H1 (cell line): Measurements from ENCODE around the gene FAM241B. TPM values are rescaled to one million over a fixed set of nuclear protein-coding genes. Genes with fewer than 3 reads are reported as not detected.

Experiments used
- CTCF ChIA-PET: fragments of 300-600 bp; sonication (Branson Sonifier 250); formaldehyde crosslinking; loops from one replicate; lab custom pipeline; 2021; ENCODE audit not compliant: partially characterized antibody; lab: Charles Lee
- POLR2A ChIA-PET: fragments of 300-600 bp; sonication (Branson Sonifier 250); formaldehyde crosslinking; loops from one replicate; lab custom pipeline; 2021; ENCODE audit warnings: inconsistent platforms; ENCODE audit not compliant: partially characterized antibody; lab: Charles Lee
- DNase-seq, 2 experiments: peaks; one replicate each; pipeline versions ENCODE4 v3.0.0 to v3.0.0-alpha.2; 2010 to 2022; ENCODE audit warnings: low spot score in 2 of 2, low read depth in 1 of 2, mixed read lengths in 1 of 2
- FAIRE-seq: peaks from 2 replicates; lab custom pipeline; 2011; peaks lifted over from hg19 to GRCh38; lab: Jason Lieb, UNC
- H2AFZ ChIP-seq: 2 replicates; pipeline ENCODE4 v1.8.1; 2012; ENCODE audit warnings: low read length, inconsistent platforms
- H2AK5ac ChIP-seq: 2 replicates; pipeline ENCODE4 v1.6.1; 2013; ENCODE audit warnings: low read depth, low read length
- H2BK120ac ChIP-seq: replicated peaks from 2 replicates; pipeline ENCODE3; 2013; ENCODE audit warnings: low read depth, low read length, inconsistent platforms
- H2BK12ac ChIP-seq: 2 replicates; pipeline ENCODE4 v1.6.1; 2013; ENCODE audit warnings: low read depth, low read length
- H2BK15ac ChIP-seq: 2 replicates; pipeline ENCODE4 v1.6.1; 2013; ENCODE audit warnings: low read length
- H2BK20ac ChIP-seq: 2 replicates; pipeline ENCODE4 v1.6.1; 2013; ENCODE audit warnings: low read length
- H2BK5ac ChIP-seq: 2 replicates; pipeline ENCODE4 v1.6.1; 2013; ENCODE audit warnings: low read depth, low read length
- H3K14ac ChIP-seq: 2 replicates; pipeline ENCODE4 v1.6.1; 2013; ENCODE audit warnings: inconsistent platforms; ENCODE audit not compliant: insufficient read length
- H3K18ac ChIP-seq: 2 replicates; pipeline ENCODE4 v1.6.1; 2013; ENCODE audit warnings: low read length; ENCODE audit errors: extremely low read depth
- H3K23ac ChIP-seq: 2 replicates; pipeline ENCODE4 v1.6.1; 2013; ENCODE audit warnings: inconsistent platforms; ENCODE audit not compliant: insufficient read length
- H3K23me2 ChIP-seq: 2 replicates; pipeline ENCODE4 v1.6.1; 2013; ENCODE audit warnings: low read depth, low read length
- H3K27ac ChIP-seq: 2 replicates; pipeline ENCODE4 v1.6.1; 2011; ENCODE audit warnings: low read depth, low read length, inconsistent platforms
- H3K27me3 ChIP-seq, 4 experiments: replicated peaks in 1 of 4; 1 replicate in 1 of 4; 2 replicates in 3 of 4; pipeline versions ENCODE4 v1.6.1 to v1.8.1; 2011 to 2013; ENCODE audit warnings: low read length in 3 of 4, mild to moderate bottlenecking in 3 of 4, inconsistent platforms in 2 of 4, mixed read lengths in 2 of 4, moderate library complexity in 1 of 4; ENCODE audit not compliant: control insufficient read depth in 3 of 4, insufficient read depth in 3 of 4; ENCODE audit errors: extremely low read depth in 1 of 4
- H3K36me3 ChIP-seq, 4 experiments: 2 replicates each; pipeline versions ENCODE4 v1.6.1 to v1.8.1; 2011 to 2013; ENCODE audit warnings: mild to moderate bottlenecking in 4 of 4, low read length in 3 of 4, moderate library complexity in 2 of 4, control low read depth in 1 of 4, inconsistent platforms in 1 of 4; ENCODE audit not compliant: insufficient read depth in 4 of 4, control insufficient read depth in 2 of 4
- H3K4ac ChIP-seq: replicated peaks from 2 replicates; pipeline ENCODE3; 2013; ENCODE audit warnings: low read length, low read depth, mixed read lengths, inconsistent platforms; ENCODE audit not compliant: insufficient read length
- H3K4me1 ChIP-seq, 4 experiments: replicated peaks in 1 of 4; 1 replicate in 1 of 4; 2 replicates in 3 of 4; pipeline versions ENCODE4 v1.6.1 to v1.8.1; 2011 to 2013; ENCODE audit warnings: low read length in 3 of 4, inconsistent platforms in 2 of 4, mixed read lengths in 1 of 4; ENCODE audit not compliant: insufficient read depth in 4 of 4, control insufficient read depth in 3 of 4
- H3K4me2 ChIP-seq, 2 experiments: 2 replicates each; pipeline versions ENCODE4 v1.6.1 to v1.8.1; 2011 to 2013; ENCODE audit warnings: low read depth in 2 of 2, low read length in 2 of 2, control low read depth in 1 of 2, inconsistent platforms in 1 of 2, mild to moderate bottlenecking in 1 of 2; ENCODE audit not compliant: insufficient read depth in 1 of 2
- H3K4me3 ChIP-seq, 4 experiments: fragments of 200-600, 300-600 bp in 1 of 4; sonication (generic), shearing (Covaris generic), sonication (Bioruptor Twin) in 1 of 4; 2 replicates each; pipeline versions ENCODE4 v1.5.1 to v1.8.1; 2011 to 2016; ENCODE audit warnings: low read length in 4 of 4, low read depth in 3 of 4, control low read depth in 2 of 4, inconsistent platforms in 2 of 4, mild to moderate bottlenecking in 2 of 4, mixed read lengths in 1 of 4, moderate library complexity in 1 of 4; ENCODE audit not compliant: insufficient read depth in 2 of 4; ENCODE audit errors: extremely low read depth in 1 of 4
- H3K56ac ChIP-seq: replicated peaks from 2 replicates; pipeline ENCODE3; 2013; ENCODE audit warnings: low read depth, mild to moderate bottlenecking, mixed read lengths, low read length, inconsistent platforms; ENCODE audit not compliant: insufficient read length
- H3K79me1 ChIP-seq: 2 replicates; pipeline ENCODE4 v1.6.1; 2013; ENCODE audit warnings: low read depth, low read length, control low read depth
- H3K79me2 ChIP-seq, 2 experiments: 2 replicates each; pipeline versions ENCODE4 v1.6.1 to v1.8.1; 2012 to 2013; ENCODE audit warnings: low read length in 2 of 2, mild to moderate bottlenecking in 2 of 2, inconsistent platforms in 1 of 2; ENCODE audit not compliant: insufficient read depth in 2 of 2, control insufficient read depth in 1 of 2
- H3K9ac ChIP-seq, 4 experiments: replicated peaks in 1 of 4; 1 replicate in 1 of 4; 2 replicates in 3 of 4; pipeline versions ENCODE4 v1.6.1 to v1.8.1; 2011 to 2013; ENCODE audit warnings: low read depth in 3 of 4, low read length in 3 of 4, control low read depth in 2 of 4, mild to moderate bottlenecking in 2 of 4, moderate library complexity in 2 of 4, inconsistent platforms in 1 of 4; ENCODE audit errors: extremely low read depth in 1 of 4
- H3K9me3 ChIP-seq, 2 experiments: 2 replicates each; pipeline versions ENCODE4 v1.6.1 to v1.8.1; 2012 to 2013; ENCODE audit warnings: mild to moderate bottlenecking in 2 of 2, moderate library complexity in 2 of 2, control low read depth in 1 of 2, inconsistent platforms in 1 of 2, low read depth in 1 of 2, low read length in 1 of 2, mixed read lengths in 1 of 2; ENCODE audit not compliant: insufficient read depth in 2 of 2
- H4K20me1 ChIP-seq, 2 experiments: replicated peaks in 1 of 2; 2 replicates each; pipeline versions ENCODE3 to v1.8.1; 2011 to 2013; ENCODE audit warnings: inconsistent platforms in 2 of 2, low read length in 2 of 2, mild to moderate bottlenecking in 1 of 2; ENCODE audit not compliant: insufficient read depth in 2 of 2, control insufficient read depth in 1 of 2
- H4K5ac ChIP-seq: 2 replicates; pipeline ENCODE4 v1.6.1; 2013; ENCODE audit warnings: low read length, low read depth, mixed read lengths, inconsistent platforms; ENCODE audit not compliant: insufficient read length
- H4K8ac ChIP-seq: 2 replicates; pipeline ENCODE4 v1.8.0; 2013; ENCODE audit warnings: mild to moderate bottlenecking, moderate library complexity, low read length, inconsistent platforms; ENCODE audit not compliant: insufficient read depth; ENCODE audit errors: extremely low read depth
- H4K91ac ChIP-seq: replicated peaks from 2 replicates; pipeline ENCODE3; 2013; ENCODE audit warnings: low read length, mixed read lengths, inconsistent platforms; ENCODE audit not compliant: insufficient read length
- BRCA1 ChIP-seq: IDR thresholded peaks from 2 replicates; pipeline ENCODE4 v1.6.1; 2012; ENCODE audit warnings: low read depth, low read length, improper control_type of control experiment
- EP300 ChIP-seq, 2 experiments: IDR thresholded peaks; 1 replicate in 1 of 2; 2 replicates in 1 of 2; pipeline ENCODE4 v1.6.1; 2011 to 2012; ENCODE audit warnings: low read depth in 2 of 2, low read length in 2 of 2, mild to moderate bottlenecking in 2 of 2, borderline replicate concordance in 1 of 2, inconsistent platforms in 1 of 2, moderate library complexity in 1 of 2
- SUZ12 ChIP-seq: fragments of 200-600 bp; sonication (generic); IDR thresholded peaks from 2 replicates; pipeline ENCODE4 v1.6.1; 2012; ENCODE audit warnings: mild to moderate bottlenecking, inconsistent platforms, low read length, moderate library complexity, mixed read lengths
- polyA plus RNA-seq, 7 experiments: library from polyadenylated mRNA; depleted of rRNA in 3 of 7; stranded (reverse) in 5 of 7; unstranded in 2 of 7; fragments of >200 nt in 5 of 7; fragments of 200-250 nt in 2 of 7; gene quantifications; 1 replicate in 5 of 7; 2 replicates in 1 of 7; 4 replicates in 1 of 7; pipeline versions ENCODE4 v1.2.1 to v1.2.3, GENCODE V29; 2011 to 2013; ENCODE audit warnings: missing spikeins in 2 of 7, mixed read lengths in 2 of 7
- total RNA-seq: library from RNA; stranded (reverse); fragmentation: NEBNext Ultra II Directional; extraction: Animal tissue kit (Norgen Biotek cat#: 25700); gene quantifications from 2 replicates; pipeline ENCODE4 v1.2.1, GENCODE V29; 2021

Gene FAM241B
- total and polyA plus RNA-seq, 2 of the 8 experiments (the other 6 are each of a cell fraction or from before 2014, with no cell fraction given), result 19.3 to 30.1 TPM

DNA sequence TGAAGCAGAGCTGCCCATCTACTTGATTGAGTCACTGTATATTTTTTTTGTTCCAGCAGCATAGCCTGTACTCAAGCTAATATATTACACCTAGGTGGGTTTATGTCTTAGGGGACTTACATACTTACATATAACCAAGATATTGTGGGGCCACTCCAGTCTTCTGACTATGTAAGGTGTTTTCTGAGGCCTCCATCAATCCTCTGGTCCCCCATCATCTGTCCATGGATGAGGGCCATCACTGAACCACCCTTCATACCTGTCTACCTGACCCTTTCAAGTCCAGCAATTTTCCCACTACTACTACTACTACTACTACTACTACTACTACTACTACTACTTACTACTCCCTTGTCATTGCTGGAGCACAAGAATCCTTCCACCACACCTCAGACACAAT, 3.2 kb upstream of the FAM241B start:
- H3K9me3 ChIP-seq, result peaks cover 2 to 3% of the 10 kb centered on the region in 2 experiments; a peak in 1 of 4 replicates
- no peak overlapping the region for H4K8ac ChIP-seq
- no peak overlapping the region for H3K14ac ChIP-seq
- FAIRE-seq (no peak), DNase-seq (peak in 1 of 2 experiments; percentile 8)
- peaks cover 0 to 7% (median 5%) of the 10 kb centered on the region in 4 experiments; a peak in 5 of 7 replicates for H3K4me1 ChIP-seq
- H4K91ac ChIP-seq, result no peak overlapping the region
- H3K9ac ChIP-seq, result no peak overlapping the region
- CTCF ChIA-PET, result interaction anchor here (0.7 to 4.8 kb wide), 6 partner anchors 11 to 219 kb away, joined by 3 to 49 read pairs (median 3); no protein-coding TSS in a partner anchor
- H3K27ac ChIP-seq, result no peak overlapping the region
- POLR2A ChIA-PET, result no interaction called here
- H3K4me3 ChIP-seq, result no peak overlapping the region
- no peak overlapping the region for H3K23ac ChIP-seq
- no peaks in the 10 kb centered on the region for H4K20me1 ChIP-seq
- no peaks in the 10 kb centered on the region for H3K79me2 ChIP-seq
- H3K27me3 ChIP-seq, result peaks cover 0 to 9% (median 4%) of the 10 kb centered on the region in 4 experiments; a peak in 4 of 7 replicates
- no peak overlapping the region for H2BK20ac ChIP-seq
- no peak overlapping the region for H2BK5ac ChIP-seq
- H4K5ac ChIP-seq, result no peak overlapping the region
- H3K4me2 ChIP-seq, result no peak overlapping the region
- no peak overlapping the region for H3K18ac ChIP-seq
- TF ChIP-seq EP300 (IDR thresholded peaks at IDR 0.05; ENCODE audit: borderline replicate concordance in 1 of 2, low read depth in 2 of 2, low read length in 2 of 2) (no peak), SUZ12 (no peak), BRCA1 (no peak)
- H2BK120ac ChIP-seq, result no peak overlapping the region
- H2BK12ac ChIP-seq, result no peak overlapping the region
- peaks cover 8% of the 10 kb centered on the region for H3K23me2 ChIP-seq
- no peak overlapping the region for H2AFZ ChIP-seq
- no peak overlapping the region for H2AK5ac ChIP-seq
- no peak overlapping the region for H2BK15ac ChIP-seq
- H3K56ac ChIP-seq, result no peak overlapping the region
- no peaks in the 10 kb centered on the region for H3K79me1 ChIP-seq
- H3K4ac ChIP-seq, result no peak overlapping the region
- H3K36me3 ChIP-seq, result no peaks in the 10 kb centered on the region
